NT2/D1 (cell line): ENCODE results near the gene PCYT1B.

Experiments
- SUZ12 ChIP-seq: IDR thresholded peaks from 2 replicates; pipeline ENCODE4 v1.6.1; 2011; ENCODE audit not compliant: insufficient read length, insufficient read depth; ENCODE audit errors: extremely low read depth
- YY1 ChIP-seq: IDR thresholded peaks from 2 replicates; pipeline ENCODE4 v1.6.1; 2011; ENCODE audit not compliant: insufficient read length, insufficient read depth
- ZNF274 ChIP-seq: IDR thresholded peaks from 2 replicates; pipeline ENCODE4 v1.6.1; 2011; ENCODE audit warnings: mild to moderate bottlenecking, low read depth, low read length

- TF ChIP-seq ZNF274 (no peak), YY1 (no peak), SUZ12 (no peak)
These were observed 45.3 kb downstream of the PCYT1B start for GRCh38 chrX:24601858-24602257.
